OCI-LY3 (cell line): ENCODE data around the gene COPA.

Source experiments
- H2AFZ ChIP-seq: fragments of 200-600, 300-600 bp; shearing (Covaris generic); 2 replicates; pipeline ENCODE4 v1.6.0; 2014; ENCODE audit warnings: antibody characterized with exemption, low read depth, low read length
- H3K27ac ChIP-seq: fragments of 200-600, 300-600 bp; sonication (generic); 2 replicates; pipeline ENCODE4 v1.5.1; 2014; ENCODE audit warnings: mild to moderate bottlenecking, low read length, moderate library complexity, mixed read lengths
- H3K27me3 ChIP-seq: fragments of 200-600, 300-600 bp; sonication (generic); 2 replicates; pipeline ENCODE4 v1.6.1; 2014; ENCODE audit warnings: low read depth, low read length, mixed read lengths
- H3K36me3 ChIP-seq: fragments of 200-600, 300-600 bp; sonication (generic); replicated peaks from 2 replicates; pipeline ENCODE3; 2014; ENCODE audit warnings: low read depth, low read length, mixed read lengths
- H3K4me1 ChIP-seq: fragments of 300-600, 200-600 bp; sonication (generic); 2 replicates; pipeline ENCODE4 v1.6.1; 2014; ENCODE audit warnings: low read length, mixed read lengths
- H3K4me2 ChIP-seq: fragments of 200-600, 300-600 bp; sonication (generic); 2 replicates; pipeline ENCODE4 v1.6.1; 2014; ENCODE audit warnings: low read length, mixed read lengths
- H3K4me3 ChIP-seq: fragments of 300-600, 200-600 bp; sonication (generic); 2 replicates; pipeline ENCODE4 v1.5.1; 2014; ENCODE audit warnings: antibody characterized with exemption, mild to moderate bottlenecking, low read length, moderate library complexity
- H3K79me2 ChIP-seq: fragments of 300-600, 200-600 bp; shearing (Covaris generic); 2 replicates; pipeline ENCODE4 v1.6.1; 2014; ENCODE audit warnings: mild to moderate bottlenecking, low read length, mixed read lengths
- H3K9ac ChIP-seq: fragments of 300-600, 200-600 bp; shearing (Covaris generic); 2 replicates; pipeline ENCODE4 v1.6.0; 2014; ENCODE audit warnings: mild to moderate bottlenecking, low read length, moderate library complexity
- H3K9me3 ChIP-seq: fragments of 200-600, 300-600 bp; shearing (Covaris generic); 2 replicates; pipeline ENCODE4 v1.6.1; 2014; ENCODE audit warnings: low read length, mixed read lengths; ENCODE audit not compliant: insufficient read depth
- H4K20me1 ChIP-seq: fragments of 200-600, 300-600 bp; sonication (generic); 2 replicates; pipeline ENCODE4 v1.6.1; 2016; ENCODE audit warnings: low read length, mixed read lengths; ENCODE audit not compliant: insufficient read depth
- EZH2phosphoT487 ChIP-seq: fragments of 200-600 bp; shearing (Covaris generic); IDR thresholded peaks from 2 replicates; pipeline ENCODE4 v1.6.1; 2018; ENCODE audit warnings: antibody characterized with exemption, mixed run types, low read depth
- TF ChIP-seq, protein P1 (sequence below): fragments of 200-600, 300-600 bp; sonication (generic); IDR thresholded peaks from 2 replicates; pipeline ENCODE4 v1.5.1; 2014; ENCODE audit warnings: antibody characterized with exemption, low read length, low read depth

COPA gene

DNA sequence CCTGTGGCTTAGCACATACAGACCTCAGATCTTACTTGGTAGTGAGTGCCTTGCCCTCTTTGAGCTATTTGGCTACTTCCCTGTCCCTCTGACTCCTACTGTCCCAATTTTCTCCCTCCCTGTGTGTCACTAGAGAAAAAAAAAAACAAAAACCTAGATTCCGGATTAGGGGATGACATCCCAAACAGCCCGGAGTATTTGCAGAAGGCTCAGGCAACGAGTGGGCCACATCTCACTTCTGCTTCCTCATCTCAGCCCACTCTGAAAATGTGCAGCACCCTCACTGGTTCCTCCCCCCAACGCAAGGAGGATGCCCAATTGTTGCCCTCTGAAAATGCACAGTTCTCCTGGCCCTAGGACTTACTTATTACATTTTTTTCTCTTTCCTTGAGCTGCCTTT, 28.7 kb upstream of the COPA start:
- Histone ChIP-seq H4K20me1 (no peaks in the 10 kb centered on the region), H3K4me2 (no peak overlapping the region), H3K9me3 (no peaks in the 10 kb centered on the region), H3K4me1 (peaks cover 24% of the 10 kb centered on the region), H3K4me3 (no peak overlapping the region), H3K27ac (no peak overlapping the region), H2AFZ (no peak overlapping the region), H3K27me3 (no peaks in the 10 kb centered on the region), H3K36me3 (no peaks in the 10 kb centered on the region), H3K9ac (no peak overlapping the region), H3K79me2 (no peaks in the 10 kb centered on the region)
- TF ChIP-seq EZH2phosphoT487, result no peak
- TF ChIP-seq, protein P1, sequence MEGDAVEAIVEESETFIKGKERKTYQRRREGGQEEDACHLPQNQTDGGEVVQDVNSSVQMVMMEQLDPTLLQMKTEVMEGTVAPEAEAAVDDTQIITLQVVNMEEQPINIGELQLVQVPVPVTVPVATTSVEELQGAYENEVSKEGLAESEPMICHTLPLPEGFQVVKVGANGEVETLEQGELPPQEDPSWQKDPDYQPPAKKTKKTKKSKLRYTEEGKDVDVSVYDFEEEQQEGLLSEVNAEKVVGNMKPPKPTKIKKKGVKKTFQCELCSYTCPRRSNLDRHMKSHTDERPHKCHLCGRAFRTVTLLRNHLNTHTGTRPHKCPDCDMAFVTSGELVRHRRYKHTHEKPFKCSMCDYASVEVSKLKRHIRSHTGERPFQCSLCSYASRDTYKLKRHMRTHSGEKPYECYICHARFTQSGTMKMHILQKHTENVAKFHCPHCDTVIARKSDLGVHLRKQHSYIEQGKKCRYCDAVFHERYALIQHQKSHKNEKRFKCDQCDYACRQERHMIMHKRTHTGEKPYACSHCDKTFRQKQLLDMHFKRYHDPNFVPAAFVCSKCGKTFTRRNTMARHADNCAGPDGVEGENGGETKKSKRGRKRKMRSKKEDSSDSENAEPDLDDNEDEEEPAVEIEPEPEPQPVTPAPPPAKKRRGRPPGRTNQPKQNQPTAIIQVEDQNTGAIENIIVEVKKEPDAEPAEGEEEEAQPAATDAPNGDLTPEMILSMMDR, result no peak

DNA sequence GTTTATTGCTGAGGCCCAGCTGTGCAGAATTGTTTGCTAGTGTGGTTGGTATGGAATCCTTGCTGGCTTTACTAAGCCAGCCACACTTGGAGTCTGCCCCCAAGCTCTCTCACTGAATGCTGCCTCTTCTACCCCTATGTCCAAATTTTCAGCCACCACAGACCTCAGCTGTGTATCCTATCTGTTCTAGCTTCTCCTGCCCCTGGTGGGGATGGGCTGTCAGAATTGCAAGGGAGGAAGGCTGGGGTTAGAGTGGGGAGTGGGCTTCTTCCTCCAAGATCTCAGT, 28.2 kb upstream of the COPA start:
- Histone ChIP-seq H3K9me3 (no peaks in the 10 kb centered on the region), H2AFZ (no peak overlapping the region), H4K20me1 (no peaks in the 10 kb centered on the region), H3K4me3 (no peak overlapping the region), H3K9ac (no peak overlapping the region), H3K27me3 (no peaks in the 10 kb centered on the region), H3K4me2 (no peak overlapping the region), H3K36me3 (no peaks in the 10 kb centered on the region), H3K79me2 (no peaks in the 10 kb centered on the region), H3K4me1 (peaks cover 22% of the 10 kb centered on the region), H3K27ac (no peak overlapping the region)
- TF ChIP-seq, protein P1, result no peak
- no peak for TF ChIP-seq EZH2phosphoT487

DNA sequence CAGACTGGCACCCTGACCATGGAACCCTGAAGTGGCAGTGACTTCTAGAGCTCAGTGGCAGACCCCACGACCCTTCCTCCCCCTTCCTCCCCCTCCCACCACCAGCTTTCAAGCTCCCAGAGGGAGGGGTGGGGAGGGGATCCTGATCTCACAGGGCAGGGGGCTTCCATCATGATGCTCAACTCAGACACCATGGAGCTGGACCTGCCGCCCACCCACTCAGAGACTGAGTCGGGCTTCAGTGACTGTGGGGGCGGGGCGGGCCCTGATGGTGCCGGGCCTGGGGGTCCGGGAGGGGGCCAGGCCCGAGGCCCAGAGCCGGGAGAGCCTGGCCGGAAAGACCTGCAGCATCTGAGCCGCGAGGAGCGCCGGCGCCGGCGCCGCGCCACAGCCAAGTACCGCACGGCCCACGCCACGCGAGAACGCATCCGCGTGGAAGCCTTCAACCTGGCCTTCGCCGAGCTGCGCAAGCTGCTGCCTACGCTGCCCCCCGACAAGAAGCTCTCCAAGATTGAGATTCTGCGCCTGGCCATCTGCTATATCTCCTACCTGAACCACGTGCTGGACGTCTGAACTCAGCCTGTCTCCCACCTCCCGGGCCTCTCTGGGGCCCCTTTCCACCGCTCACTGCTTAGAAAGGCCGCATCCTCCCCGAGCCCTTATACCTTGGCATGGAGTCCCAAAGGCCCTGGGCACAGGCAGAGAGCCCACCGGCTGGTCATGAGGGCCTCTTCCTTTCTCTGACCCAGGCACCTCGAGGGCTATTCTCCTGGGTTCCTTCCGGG, 27.7 kb upstream of the COPA start:
- no peaks in the 10 kb centered on the region for H3K27me3 ChIP-seq
- TF ChIP-seq, protein P1, result no peak
- peaks cover 17% of the 10 kb centered on the region for H3K4me1 ChIP-seq
- H2AFZ ChIP-seq, result no peak overlapping the region
- H3K36me3 ChIP-seq, result no peaks in the 10 kb centered on the region
- no peak overlapping the region for H3K9ac ChIP-seq
- no peak overlapping the region for H3K4me2 ChIP-seq
- no peaks in the 10 kb centered on the region for H3K9me3 ChIP-seq
- no peaks in the 10 kb centered on the region for H3K79me2 ChIP-seq
- H3K4me3 ChIP-seq, result no peak overlapping the region
- no peak overlapping the region for H3K27ac ChIP-seq
- no peaks in the 10 kb centered on the region for H4K20me1 ChIP-seq

DNA sequence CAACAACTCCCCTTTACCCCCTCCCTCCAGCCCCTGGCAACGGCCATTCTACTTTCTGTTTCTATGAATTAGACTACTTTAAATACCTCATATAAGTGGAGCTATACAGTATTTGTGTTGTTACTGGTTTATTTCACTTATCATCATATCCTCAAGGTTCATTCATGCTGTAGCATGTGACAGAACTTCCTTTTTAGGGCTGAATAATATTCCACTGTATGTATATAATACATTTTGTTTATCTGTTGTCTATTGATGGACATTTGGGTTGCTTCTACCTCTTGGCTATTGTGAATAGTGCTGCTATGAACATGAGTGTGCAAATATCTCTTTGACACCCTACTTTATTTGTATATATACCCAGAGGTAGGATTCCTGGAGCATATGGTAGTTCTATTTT, 26.0 kb upstream of the COPA start:
- H3K36me3 ChIP-seq, result no peaks in the 10 kb centered on the region
- H3K9me3 ChIP-seq, result no peaks in the 10 kb centered on the region
- no peak overlapping the region for H3K4me3 ChIP-seq
- no peak overlapping the region for H3K9ac ChIP-seq
- no peaks in the 10 kb centered on the region for H3K79me2 ChIP-seq
- no peaks in the 10 kb centered on the region for H3K27me3 ChIP-seq
- TF ChIP-seq, protein P1, result no peak
- TF ChIP-seq EZH2phosphoT487, result no peak
- H3K27ac ChIP-seq, result no peak overlapping the region
- no peaks in the 10 kb centered on the region for H4K20me1 ChIP-seq
- H3K4me2 ChIP-seq, result no peak overlapping the region
- peaks cover 7% of the 10 kb centered on the region for H3K4me1 ChIP-seq
- no peak overlapping the region for H2AFZ ChIP-seq
